NCI-H526 treated with DMSO at 0.1 percent for 48 hours (cell line): ENCODE measurements around the gene SF3A1.

Source experiments
- DNase-seq: peaks from one replicate; lab custom pipeline; 2025; lab: John Stamatoyannopoulos, UW

The SF3A1 gene

DNA sequence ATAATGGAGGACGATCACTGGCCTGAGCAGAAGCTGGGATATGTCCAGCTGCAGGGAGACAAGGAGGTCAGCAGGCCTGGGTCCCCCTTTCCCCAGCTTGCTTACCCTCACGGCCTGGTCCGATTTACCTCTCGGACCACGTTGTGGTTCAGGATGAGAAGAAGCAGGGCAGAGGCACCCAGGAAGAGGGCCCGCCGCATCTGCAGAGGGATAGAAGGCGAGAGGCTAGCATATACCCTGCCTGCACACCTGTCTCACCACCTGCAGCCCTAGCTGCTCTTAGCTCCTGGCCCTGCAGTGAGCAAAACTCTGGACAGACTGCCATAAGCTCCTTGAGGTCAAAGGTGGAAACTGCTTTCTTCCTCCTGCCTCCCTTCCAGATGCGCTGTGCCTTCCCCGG lies 29.2 kb upstream of the SF3A1 start:
- no peak for DNase-seq

DNA sequence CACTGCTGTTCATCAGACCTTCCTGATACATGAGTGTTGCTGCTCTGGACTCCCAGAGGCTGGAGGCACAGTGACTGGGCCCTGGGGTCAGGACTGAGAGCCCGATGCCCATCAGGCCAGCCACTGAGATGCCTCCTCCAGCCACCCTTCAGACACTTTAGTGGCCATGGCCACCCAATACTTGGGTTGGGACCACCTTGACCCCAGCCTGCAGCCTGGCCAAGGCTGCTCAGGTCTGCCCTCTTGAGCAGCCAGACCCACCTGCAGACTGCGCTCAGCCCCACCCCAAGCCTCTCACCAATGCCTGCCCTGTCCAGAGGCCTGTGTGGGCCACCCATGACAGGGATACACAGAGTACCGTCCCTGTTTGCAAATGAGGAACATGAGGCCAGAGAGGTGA lies 26.4 kb upstream of the SF3A1 start:
- DNase-seq = no peak

DNA sequence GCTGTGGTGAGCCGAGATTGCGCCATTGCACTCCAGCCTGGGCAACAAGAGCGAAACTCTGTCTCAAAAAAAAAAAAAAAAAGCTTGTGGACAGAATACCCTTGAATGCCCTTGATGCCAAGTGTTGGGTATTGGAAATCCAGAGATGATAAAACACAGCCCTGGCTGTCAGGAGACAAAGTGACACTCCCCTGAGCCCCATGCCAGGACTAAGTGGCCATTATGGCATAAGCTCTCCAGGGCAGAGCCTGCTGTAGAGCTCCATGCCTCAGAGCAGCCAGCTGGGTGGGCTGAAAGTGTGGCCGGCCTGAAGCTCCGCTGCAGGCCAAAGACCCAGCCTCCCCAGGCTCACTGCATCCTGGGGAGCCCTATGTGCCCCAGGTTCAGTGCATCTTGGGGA lies 25.6 kb upstream of the SF3A1 start:
- DNase-seq = no peak

DNA sequence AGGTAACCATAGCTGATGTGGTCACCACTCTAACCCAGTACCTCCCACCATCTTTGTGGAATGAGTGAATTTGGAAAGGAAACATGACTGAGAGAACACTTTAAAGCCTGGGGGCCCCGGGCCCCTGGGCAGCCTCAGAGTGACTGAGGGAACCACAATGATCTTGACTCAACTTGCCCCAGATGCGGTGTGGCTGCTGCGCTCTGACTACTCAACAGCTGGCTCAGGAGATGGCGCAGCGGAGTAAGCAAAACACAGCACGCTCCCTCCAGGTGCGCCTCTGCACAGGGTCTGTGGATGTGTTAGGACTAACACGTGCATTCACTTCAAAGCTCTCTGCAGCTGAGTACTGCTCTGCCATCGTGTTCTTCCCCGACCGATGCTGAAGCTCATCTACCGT lies 24.6 kb upstream of the SF3A1 start:
- DNase-seq = no peak

DNA sequence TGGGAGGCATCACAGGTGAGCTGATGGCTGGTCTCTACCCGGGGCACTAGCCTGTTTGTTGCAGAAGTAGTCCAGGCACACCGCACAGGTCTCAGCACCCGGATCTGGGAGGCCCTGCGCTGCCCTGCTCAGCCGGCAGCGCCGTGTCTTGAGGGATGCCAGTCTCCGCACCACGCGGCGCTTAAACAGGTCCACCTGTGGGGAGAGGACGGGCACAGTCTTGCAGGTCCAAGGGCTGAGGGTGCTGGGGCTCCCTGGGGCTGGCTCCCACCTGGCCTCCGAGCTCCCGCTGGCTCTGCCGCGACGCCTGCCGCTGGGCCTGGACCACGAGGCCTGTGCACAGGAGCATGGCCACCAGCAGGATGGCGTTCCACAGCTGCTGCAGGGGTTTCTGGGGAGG lies 23.3 kb upstream of the SF3A1 start:
- no peak for DNase-seq

DNA sequence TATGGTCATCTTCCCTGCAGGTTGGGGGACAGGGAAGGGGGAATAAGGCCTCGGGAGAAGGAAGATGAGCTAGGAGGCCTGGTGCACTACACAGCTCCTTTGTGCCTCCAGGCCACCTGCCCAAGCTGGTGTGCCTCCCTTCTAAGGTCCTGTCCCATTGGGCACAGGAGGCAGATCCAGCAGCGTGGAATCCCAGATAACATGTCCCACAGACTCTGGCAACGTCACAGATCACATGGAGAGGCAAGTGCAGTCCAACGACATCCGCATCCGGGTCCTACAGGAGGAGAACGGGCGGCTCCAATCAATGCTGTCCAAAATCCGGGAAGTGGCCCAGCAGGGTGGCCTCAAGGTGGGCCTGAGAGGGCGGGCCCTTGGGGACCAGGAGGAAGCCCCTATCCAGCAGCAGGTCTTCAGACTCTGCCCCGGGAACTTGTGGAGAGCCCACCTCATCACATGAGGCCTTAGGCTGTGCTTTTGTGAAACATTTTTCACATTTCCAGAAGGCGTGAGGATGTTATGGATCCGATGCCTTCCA lies 18.7 kb upstream of the SF3A1 start:
- no peak for DNase-seq

DNA sequence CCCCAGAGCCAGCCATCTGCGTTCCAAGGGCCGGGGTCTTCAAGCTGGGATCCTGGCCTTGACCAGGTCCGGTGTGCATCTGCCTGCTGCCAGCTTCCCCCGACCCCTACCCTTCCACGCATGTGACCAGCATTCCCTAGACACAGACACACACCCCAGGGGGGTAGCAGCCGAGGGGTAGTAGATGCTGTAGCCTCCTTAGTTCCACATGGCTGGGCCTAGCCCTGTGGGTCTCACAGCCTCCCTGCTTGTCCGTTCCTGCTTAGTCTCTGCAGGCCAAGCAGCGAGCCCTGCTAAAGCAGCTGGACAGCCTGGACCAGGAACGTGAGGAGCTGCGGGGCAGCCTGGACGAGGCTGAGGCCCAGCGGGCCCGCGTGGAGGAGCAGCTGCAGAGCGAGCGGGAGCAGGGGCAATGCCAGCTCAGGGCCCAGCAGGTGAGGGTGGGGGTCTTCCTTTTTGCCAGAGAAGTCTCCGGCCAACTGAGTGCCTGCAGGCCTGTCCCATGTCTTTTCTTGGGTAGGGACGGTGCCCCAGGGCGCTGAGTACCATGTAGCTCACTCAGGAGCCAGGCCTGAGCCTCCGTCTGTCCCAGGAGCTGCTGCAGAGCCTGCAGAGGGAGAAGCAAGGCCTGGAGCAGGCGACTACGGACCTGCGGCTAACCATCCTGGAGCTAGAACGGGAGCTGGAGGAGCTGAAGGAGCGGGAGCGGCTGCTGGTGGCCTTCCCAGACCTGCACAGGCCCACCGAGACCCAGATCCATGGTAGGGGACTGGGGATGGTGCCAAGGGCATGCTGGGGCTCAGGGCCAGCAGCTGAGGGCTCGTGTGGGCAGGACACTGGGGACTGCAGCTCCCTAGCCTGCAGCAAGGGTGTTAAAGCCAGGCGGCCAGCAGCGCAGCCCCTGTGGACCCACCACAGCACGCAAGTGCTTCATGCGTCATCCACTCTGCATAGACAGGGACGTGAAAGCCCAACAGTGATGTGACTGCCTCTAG lies 16.9 kb upstream of the SF3A1 start:
- DNase-seq = no peak

DNA sequence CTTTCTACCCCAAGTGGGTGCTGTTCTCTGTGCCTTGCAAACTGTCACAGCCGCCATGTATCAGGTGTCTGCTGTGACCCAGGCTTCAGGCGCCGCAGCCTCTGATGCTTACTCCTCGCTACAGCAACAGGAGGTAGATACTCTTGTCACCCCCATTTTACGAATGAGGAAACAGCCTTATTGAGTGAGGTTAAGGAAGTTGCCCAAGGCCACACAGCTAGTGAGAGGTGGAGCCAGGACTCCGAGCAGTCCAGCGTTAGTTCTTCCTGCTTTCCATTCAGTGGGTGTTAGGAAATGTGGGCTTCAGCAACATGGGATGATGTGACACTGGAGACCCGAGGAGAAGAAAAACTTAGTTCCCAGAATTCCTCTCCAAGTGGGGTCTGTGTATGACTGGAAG lies 16.2 kb upstream of the SF3A1 start:
- DNase-seq = no peak

DNA sequence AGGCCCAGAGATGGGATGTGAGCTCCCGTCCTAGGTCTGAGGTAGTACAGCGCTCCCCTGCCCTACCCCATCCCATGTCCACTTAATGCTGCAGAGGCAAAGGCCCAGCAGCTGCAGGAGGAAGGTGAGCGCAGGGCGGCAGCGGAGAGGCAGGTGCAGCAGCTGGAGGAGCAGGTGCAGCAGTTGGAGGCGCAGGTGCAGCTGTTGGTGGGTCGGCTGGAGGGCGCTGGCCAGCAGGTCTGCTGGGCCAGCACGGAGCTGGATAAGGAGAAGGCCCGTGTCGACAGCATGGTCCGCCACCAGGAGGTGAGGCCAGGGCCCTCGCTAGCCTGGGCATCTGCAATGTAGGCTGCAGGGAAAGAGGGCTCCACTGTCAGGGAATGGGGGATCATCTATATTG lies 15.3 kb upstream of the SF3A1 start:
- DNase-seq = no peak

DNA sequence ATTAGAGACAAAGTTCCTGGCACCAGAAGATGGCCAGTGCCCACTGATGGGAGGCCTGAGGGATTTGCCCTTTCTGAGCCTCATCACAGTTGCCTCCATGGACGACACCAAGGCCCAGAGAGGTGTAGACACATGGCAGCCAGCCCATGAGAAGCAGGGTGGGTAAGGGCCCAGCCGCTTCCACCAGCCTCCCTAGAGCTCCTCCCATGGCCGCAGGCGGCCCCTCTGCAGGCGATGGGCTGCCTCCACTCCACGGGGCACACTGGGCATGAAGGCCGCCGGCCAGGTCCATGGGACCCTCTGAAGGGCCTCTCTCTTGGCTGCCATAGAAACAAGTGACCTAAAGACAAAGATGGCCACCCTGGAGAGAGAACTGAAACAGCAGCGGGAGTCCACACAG lies 14.6 kb upstream of the SF3A1 start:
- DNase-seq = no peak

DNA sequence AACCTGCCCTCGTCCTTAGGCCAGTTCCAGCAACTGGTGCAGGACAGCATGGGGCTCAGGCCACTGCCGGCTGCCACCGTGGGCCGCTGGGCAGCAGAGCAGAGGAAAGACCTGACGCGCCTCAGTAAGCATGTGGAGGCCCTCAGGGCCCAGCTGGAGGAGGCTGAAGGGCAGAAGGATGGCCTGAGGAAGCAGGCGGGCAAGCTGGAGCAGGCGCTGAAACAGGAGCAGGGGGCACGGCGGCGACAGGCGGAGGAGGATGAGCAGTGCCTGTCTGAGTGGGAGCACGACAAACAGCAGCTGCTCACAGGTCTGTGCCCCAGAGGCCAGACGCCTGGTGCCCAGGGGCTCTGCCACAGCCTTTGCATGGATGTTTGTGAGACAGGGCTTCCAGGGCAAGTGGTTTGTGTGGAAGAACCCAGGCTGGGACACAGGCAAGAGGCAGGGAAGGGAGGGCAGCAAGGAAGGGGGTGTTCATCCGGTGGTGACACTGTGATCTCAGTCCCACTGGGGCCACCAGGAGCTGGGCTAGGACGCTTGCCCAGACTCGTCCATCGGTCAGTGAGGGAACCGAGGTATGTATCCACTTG lies 14.0 kb upstream of the SF3A1 start:
- no peak for DNase-seq

DNA sequence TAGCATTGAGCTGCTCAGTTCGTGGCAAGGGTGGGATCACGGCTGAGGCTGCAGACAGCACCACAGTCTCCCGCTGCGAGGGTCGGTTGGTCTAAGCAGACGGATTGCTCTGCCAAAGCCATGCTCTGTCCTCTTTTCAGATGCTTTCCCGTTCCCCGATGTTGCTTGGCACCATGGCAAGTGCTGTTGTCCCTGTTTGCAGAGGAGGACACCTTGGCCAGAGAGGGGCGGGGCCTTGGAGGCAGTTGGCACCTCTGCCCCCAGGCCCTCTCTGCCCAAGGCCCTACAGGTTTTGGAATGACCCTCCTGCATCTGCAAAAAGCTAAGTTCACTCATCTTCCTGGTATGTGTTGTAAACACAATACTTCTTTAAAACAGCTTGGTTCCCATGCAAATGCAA lies 11.7 kb upstream of the SF3A1 start:
- no peak for DNase-seq

DNA sequence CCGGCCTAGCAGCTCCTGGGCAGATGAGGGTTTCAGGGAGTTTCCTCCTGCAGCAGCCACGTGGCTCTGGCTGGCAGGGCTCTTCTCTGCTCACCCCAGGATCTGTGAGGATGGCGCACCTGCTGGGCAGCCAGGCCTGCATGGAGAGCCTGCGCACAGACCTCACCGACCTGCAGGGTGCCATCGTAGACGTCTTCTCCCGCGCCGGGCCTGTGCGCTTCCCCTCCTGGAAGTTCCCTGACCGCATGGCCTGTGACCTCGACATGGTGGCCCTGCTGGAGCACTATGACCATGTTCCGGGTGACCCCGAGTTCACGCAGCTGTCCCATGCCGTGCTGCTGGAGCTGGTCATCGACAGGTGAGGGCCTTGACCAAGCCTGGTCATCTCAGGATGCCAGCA lies 9.2 kb upstream of the SF3A1 start:
- no peak for DNase-seq

DNA sequence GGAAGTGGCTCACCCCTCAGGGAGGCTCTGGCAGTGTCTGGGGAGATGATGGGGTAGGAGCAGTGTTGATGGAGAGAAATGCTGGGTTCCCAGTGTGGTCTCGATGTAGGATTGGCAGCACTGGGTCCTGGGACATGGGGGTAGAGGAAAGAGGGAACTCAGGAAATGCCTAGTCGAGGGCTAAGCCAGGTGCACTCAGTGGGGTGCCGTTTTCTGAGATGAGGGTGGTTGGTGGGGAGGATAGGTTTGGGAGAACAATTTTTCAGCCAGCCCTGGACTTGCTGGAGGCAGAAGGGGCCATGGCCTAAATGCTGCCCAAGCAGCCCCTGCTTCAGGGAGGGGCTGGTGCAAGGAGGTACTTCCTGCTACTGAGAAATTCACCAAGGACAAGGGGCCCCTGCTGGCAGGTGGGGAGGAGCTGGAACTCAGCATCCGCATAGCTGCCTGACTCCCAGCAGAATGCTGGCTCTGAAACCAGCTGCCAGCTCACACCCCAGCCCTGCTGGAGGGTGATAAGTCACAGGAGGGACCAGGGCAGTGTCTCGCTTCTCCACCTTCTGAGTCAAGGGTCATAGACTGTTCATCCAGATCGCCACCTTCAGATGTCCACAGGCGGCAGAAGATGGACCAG lies 6.1 kb upstream of the SF3A1 start:
- DNase-seq = no peak

DNA sequence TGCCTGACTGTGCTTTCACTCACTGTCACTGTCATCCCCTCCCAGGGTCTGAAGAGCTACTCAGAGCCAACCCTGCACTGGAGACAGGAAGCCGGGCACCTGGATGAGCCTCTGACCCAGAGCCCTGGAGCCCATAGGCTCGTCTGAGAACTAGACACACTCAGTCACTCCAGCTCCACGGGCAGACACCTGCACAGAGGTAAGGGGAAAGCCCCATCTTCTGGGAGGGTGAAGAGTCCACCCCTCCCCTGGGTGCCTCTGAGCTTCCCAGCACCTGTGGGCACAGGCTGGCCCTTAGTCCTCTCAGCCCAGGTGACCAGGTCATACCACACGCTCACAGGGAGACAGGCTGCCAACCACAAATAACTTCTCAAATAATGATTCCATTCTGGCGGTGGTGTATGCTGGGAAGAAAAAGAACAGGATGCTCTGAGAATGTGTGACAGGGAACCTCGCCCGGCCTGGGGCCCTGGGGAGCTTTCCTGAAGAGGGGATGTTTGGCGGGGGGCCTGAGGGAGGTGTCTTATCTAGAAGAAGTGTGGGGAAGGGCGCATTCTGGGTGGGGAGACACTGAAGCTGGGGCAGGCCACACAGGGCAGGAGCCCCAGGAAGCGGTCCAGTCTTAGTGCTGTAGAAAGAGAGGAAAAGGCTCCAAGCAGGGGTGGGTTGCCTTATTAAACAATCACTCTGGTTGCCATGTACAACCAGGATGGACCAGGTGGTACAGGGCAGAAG lies 5.4 kb upstream of the SF3A1 start:
- DNase-seq = no peak

DNA sequence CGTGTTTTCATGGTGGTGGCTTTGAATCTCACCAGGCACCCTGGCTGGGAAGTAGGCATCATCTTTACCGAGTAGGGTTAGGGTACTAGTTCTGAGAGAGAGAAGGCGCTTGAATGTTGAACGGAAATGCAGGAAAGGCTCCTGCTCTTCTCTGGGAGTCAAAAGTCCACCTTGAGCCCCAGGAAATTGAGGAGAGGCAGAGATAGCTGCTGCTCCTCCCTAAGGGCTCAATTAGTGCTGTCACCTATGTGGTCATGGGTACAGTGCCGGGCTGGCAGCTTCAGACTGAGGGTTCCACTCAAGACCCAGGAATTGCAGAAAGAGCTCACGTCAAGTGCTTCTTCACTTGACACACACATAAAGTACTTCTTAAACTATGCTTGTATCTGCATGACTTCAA lies 1.8 kb upstream of the SF3A1 start:
- DNase-seq = no peak

DNA sequence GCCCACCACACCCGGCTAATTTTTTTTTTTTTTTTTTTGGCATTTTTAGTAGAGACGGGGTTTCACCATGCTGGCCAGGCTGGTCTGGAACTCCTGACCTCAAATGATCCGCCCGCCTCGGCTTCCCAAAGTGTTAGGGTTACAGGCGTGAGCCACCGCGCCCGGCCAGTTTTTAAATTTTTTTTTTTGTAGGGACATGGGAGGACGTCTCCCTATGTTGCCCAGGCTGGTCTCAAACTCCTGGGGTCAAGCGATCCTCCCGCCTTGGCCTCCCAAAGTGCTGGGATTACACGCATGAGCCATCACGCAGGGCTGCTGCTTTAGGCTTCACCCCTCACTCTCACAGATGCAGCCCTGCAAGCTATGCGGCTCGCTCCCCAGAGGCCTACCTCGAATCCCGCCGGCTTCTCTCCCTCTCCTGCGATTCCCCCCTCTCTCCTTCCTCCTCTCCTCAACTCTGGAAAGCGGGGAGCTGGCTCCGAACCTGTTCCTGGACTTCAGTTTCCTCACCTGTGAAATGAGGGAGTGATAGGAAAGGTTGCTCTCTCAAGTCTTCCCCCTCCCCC lies 1.0 kb upstream of the SF3A1 start:
- DNase-seq = no peak

DNA sequence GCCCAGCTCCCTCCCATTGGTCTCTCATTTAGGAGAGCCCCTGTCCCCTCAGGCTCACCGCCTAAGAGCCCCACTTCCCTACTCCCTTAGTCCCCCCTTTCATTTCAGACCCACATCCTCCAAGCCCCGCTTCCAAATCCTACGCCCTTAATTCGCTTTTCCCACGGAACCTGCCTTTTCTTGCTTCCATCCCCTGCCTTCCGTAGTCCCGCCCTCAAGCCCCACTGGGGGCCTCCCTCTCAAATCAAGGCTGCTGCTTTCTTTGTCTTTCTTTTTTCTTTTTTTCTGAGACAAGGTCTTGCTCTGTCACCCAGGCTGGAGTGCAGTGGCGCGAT lies 509 bp upstream of the SF3A1 start:
- no peak for DNase-seq

DNA sequence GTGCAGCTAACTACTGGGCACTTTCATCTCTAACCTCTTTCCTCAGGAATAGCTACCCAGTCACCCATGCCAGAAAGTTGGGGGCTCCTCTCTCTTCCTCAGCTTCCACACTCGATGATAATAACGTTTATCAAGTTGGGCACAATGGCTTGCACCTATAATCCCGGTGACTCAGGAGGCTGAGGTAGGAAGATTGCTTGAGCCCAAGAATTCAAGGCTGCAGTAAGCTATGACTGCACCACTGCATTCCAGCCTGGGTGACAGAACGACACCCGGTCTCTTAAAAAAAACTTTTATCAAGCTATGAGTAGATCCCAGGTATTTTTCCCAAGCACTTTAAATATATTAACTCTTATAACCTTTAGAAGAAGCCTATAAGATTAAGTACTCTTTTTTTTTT lies 2.0 kb downstream of the SF3A1 start:
- no peak for DNase-seq

DNA sequence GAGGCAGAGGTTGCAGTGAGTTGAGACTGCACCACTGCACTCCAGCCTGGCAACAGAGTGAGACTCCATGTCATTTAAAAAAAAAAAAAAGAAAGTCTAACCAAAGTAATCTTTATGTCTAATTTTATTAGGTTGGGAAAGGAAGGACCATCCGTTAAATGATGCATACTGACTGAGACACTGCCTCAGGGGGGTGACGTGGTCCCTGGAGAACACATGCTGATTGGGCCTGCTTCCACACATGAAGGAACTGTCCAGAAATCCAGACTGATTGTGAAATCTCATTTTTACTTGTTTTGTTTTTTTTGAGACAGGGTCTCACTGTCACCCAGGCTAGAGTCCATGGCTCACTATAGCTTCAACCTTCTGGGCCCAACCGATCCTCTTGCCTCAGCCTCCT lies 5.5 kb downstream of the SF3A1 start:
- DNase-seq = no peak

DNA sequence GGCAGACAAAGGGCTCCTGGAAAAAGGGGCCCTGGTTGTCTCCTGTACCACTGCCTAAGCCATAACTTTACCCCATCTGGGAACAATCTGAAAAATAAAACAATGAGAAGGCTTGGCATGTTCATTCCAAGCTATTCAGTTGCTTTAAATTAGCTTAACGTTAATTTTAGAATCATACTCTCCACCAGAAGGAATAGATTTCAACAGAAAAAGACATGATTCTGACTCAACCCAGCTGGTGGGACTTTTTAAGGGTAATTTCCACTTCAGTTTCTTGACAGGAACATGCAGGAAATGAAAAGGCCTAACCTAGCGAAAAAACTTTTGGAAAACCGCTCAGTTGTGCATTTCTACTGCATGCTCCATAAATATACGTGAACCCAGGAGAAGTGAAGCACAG lies 7.9 kb downstream of the SF3A1 start:
- DNase-seq = no peak

DNA sequence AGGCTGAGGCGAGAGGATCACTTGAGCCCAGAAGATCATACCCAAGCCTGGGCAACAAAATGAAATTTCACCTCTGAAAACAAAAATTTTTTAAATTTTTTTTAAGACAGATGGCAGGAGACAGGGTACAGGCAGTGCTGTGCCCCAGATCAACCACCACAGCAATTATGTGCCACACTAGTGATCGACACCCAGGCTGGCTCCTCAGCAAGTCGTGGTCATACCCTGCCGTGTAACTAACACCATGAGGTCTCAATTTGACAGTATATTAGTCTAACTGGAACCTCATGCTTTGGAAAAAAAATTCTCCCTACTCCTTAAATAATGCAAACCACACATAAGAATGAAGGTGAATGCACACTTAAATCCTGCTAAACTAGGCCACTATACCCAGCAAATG lies 8.3 kb downstream of the SF3A1 start:
- DNase-seq = no peak
